22Rv1 (cell line): Measurements from ENCODE around the gene CLIP2.

Experiments used
- H3K27ac ChIP-seq: fragments of 450-650 bp; 2 replicates; pipeline ENCODE4 v1.5.1; 2017
- ZFX ChIP-seq: fragments of 450-650 bp; IDR thresholded peaks from 2 replicates; pipeline ENCODE4 v1.6.1; 2017; ENCODE audit warnings: antibody characterized with exemption, borderline replicate concordance
- TF ChIP-seq, protein P1 (sequence below): fragments of 450-650 bp; IDR thresholded peaks from 2 replicates; pipeline ENCODE4 v1.5.1; 2017; ENCODE audit warnings: mild to moderate bottlenecking

CLIP2 gene

DNA sequence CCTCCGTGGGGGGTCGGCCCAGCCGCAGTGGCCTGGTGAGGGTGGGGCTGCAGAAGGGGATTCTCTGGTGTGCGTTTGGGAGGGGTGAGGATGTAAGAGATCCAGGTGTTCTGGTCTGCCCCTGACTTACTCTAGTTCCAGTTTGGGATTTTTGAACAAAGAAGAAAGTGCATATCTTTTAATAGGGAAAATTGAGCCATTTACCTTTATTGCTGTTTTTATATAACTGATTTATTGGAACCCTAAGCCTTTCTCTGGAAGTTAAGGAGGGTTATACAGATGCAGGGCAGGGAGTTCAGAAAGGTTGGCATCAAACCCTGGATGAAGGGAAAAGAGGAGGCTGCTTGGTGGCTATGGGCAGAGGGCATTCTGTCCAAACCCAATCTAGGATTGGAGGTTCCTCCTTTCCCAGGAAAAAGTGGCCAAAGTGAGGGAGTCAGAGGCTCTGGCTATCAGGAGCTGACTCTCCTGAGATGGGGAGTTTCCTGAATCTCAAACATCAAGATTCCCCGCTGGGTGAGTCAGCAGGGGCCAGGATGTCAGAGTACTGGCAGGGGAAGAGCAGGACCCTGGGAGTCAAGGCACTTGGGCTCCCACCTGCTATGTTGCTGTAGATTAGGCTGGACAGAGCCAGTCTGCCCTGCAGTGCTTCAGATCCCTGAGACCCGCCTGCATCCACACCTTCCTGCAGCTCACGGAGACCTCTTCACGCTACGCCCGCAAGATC is 67.5 kb downstream of the CLIP2 start:
- TF ChIP-seq, protein P1, sequence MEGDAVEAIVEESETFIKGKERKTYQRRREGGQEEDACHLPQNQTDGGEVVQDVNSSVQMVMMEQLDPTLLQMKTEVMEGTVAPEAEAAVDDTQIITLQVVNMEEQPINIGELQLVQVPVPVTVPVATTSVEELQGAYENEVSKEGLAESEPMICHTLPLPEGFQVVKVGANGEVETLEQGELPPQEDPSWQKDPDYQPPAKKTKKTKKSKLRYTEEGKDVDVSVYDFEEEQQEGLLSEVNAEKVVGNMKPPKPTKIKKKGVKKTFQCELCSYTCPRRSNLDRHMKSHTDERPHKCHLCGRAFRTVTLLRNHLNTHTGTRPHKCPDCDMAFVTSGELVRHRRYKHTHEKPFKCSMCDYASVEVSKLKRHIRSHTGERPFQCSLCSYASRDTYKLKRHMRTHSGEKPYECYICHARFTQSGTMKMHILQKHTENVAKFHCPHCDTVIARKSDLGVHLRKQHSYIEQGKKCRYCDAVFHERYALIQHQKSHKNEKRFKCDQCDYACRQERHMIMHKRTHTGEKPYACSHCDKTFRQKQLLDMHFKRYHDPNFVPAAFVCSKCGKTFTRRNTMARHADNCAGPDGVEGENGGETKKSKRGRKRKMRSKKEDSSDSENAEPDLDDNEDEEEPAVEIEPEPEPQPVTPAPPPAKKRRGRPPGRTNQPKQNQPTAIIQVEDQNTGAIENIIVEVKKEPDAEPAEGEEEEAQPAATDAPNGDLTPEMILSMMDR, result no peak
- TF ChIP-seq ZFX, result no peak
- peak overlapping the region; percentile 70 for H3K27ac ChIP-seq

DNA sequence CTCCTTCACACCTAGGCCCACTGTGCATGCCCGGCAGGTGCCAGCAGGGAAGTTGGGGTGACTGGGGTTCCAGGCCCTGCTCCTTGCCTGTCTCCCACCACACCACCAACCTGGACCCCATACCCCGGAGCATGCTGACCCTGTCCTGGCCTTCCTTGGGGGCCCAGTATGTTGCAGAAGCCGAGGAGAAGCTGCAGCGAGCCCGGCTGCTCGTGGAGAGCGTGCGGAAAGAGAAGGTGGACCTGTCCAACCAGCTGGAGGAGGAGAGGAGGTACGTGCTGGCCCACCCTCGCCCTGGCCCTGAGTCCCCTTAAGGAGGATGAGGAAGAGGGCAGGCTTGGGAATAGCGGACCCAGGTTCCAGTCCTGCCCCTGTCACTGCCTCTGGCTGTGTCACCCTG is 70.8 kb downstream of the CLIP2 start:
- TF ChIP-seq, protein P1, result no peak

DNA sequence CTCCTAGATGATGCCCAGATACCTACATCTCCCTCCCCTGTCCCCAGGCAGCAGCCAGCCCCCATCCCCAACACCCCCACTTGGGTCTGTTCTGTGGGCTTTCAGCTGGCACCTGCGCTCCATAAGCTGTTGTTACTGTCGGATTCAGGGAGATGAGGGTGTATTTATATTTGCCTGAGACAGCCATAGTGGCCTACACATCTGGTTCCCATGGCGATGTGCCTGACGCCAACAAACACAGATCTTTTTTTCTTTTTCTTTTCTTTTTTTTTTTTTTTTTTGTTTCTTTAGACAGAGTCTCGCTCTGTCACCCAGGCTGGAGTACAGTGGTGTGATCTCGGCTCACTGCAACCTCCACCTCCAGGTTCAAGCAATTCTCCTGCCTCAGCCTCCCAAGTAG is 73.1 kb downstream of the CLIP2 start:
- TF ChIP-seq ZFX, result no peak
- TF ChIP-seq, protein P1, result no peak
- peak overlapping the region; percentile 70 for H3K27ac ChIP-seq

More for the DNA sequence above, 70.8 kb downstream of the CLIP2 start:
- peak overlapping the region; percentile 70 for H3K27ac ChIP-seq

DNA sequence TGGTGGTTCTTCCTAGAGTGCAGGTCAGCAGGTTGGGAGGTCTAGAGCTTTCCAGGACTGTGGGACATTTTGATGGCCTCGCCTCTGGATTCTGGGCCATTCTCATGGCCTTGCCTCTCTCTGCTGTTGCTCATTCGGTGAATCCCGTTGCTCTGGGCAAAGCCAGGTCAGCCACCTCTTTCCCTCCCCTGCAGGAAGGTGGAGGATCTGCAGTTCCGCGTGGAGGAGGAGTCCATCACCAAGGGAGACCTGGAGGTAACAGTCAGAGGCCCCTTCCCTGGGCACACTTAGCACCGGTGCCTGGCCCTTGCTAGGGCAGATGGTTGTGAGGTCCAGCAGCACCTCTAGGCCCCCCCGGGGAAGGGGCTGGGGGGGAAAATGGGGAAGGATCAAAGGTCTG is 74.9 kb downstream of the CLIP2 start:
- no peak for TF ChIP-seq ZFX
- TF ChIP-seq, protein P1, result peak; percentile 55
- H3K27ac ChIP-seq, result peak overlapping the region; percentile 70

DNA sequence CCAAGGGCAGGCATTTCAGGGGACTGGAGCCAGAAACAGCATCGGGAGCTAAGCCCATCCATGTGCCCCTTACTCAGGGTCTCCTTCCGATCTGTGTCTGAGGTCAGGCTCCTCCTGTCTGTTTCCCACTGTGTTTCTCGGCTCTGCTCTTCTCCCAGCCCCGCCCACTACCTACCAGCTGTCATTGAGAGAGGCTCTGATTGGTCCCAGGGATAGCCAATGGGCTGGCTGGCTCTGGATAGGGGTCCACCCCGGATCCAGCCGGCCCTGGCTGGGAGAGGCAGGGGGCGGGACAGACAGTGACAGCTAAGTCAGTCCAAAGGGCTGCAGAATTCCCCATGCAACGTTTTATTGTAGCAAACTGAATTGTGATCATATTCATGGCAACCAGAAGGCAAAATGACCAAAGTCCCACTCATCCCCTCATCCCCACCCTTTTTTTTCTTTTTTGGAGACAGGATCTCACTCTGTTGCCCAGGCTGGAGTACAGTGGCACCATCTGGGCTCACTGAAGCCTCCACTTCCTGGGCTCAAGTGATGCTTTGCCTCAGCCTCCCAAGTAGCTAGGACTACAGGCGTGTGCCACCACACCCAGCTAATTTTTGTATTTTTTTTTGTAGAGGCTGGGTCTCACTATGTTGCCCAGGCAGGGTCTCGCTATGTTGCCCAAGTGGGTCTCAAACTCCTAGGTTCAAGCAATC is 76.3 kb downstream of the CLIP2 start:
- TF ChIP-seq, protein P1, result no peak
- no peak for TF ChIP-seq ZFX

DNA sequence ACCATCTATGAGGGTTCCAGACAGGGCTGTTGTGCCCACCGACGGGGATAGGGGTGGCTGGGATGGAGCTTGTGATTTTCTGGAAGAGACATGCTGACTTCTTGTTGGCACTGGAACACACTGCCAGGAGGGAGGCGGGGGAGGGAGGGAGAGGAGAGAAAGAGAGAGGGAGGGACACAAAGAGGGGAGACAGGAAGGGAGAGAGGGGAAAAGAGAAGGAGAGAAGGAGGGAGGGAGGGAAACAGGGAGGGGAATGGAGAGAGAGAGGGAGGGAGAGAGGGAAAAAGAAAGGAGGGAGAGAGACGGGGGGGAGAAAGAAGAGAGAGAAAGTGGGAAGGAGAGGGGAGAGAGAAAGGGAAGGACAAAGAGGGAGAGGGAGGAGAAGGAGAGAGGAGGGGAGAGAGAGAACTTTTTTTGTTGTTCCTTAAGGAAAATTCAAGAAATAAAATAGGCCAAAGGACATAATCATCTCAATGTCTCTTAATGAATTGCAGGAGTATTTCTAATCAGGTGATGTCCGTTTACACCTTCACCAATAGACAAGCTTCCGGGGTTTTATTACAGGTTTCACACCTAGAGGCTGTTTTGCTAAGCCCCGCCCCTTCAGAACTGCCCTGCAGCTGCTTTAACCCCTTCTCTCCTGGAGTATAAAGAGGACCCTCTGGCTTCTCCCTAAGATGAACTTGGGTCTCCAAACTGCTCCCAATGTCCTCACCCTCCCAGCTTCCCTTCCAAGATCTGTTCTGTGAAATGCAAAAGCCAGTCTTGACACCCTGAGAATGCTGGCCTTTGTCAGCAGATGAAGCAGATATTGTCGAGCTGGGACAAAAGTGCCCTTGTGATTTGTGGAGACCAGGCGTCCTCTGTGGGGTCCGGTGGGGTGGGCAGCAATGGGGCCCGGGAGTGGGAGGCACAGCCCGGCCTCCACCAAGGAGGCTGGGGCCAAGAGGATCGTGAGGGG is 82.5 kb downstream of the CLIP2 start:
- peak overlapping the region; percentile 98 for H3K27ac ChIP-seq
- no peak for TF ChIP-seq ZFX
- TF ChIP-seq, protein P1, result no peak

More for the DNA sequence above, 76.3 kb downstream of the CLIP2 start:
- H3K27ac ChIP-seq, result peak overlapping the region; percentile 70
